DMS53 (cell line): ENCODE results near the gene HORMAD2.
A peak's percentile ranks its signal among the peaks of the same experiment; 100 is the strongest.

ENCODE experiments used
- DNase-seq: peaks from one replicate; lab custom pipeline; 2025; lab: John Stamatoyannopoulos, UW

Gene HORMAD2

DNA sequence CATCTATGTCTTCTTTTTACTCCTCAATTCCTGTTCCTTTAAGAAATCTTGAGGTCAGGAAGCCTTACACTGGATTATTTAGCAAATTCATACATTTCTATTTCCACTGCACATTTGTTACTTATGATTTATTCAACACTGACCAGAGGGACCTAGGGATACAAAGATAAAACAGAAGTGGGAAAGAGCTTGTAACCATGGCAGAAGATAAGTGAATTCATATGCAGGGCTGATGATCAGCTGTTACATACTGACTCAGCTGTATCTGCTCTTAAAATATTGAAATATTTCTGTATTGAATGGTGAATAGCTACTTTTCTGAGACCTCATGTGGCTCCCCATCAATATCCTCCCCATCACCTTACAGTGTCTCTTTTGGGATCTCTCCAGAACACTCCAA is 25.2 kb downstream of the HORMAD2 start:
- DNase-seq = no peak

DNA sequence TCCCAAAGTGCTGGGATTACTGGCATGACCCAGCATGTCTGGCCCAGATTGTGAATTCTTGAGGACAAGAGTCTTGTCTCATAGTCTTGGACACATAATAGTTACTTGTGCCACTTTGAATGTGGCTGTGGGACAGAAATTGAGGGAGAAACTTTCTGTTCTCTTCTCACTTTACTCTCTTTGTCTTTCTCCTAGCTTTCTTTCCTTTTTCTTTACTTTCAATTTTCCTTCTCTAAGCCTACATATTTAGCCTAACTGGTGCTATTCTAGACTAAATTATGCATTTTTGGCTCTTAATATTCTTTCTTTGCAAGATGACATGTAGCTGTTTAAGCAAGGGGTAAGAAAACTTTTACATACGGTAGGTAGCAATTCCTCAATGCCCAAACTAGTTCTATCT is 33.2 kb downstream of the HORMAD2 start:
- no peak for DNase-seq

DNA sequence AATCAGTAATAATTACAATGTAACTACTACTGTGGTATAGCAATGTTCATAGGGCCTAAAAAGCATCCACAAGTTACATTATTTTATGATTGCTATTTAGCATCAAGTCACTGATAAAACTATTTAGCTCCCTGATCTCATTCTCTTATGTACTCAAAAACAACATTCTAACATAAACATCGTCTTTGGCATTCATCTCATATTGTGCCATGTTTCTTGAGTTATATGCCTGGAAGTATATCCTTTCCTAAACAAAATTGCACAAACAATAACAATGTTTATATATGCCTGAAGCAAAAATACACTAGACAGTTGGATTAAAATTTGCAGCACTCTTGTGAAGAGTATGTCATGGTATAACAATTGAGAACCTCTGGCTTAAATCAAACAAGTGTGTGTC is 34.1 kb downstream of the HORMAD2 start:
- no peak for DNase-seq

DNA sequence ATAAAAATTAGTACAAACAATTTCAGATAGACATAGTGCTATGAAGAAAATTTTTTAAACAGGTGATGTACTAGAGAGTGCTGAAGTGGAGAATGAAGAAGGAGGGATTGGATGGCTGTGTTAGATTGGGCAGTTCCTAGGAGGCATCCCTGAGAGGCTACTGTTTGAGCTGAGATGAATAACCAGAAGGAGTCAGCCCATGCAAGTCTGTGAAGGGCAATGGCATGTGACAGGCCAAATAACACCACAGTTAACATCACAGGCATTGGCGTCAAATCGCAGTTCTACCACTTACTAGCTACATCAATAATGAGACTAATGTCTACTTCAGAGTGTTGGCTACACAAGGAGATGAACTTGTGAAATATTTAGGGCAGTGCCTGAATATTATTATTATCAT is 35.4 kb downstream of the HORMAD2 start:
- DNase-seq = no peak

DNA sequence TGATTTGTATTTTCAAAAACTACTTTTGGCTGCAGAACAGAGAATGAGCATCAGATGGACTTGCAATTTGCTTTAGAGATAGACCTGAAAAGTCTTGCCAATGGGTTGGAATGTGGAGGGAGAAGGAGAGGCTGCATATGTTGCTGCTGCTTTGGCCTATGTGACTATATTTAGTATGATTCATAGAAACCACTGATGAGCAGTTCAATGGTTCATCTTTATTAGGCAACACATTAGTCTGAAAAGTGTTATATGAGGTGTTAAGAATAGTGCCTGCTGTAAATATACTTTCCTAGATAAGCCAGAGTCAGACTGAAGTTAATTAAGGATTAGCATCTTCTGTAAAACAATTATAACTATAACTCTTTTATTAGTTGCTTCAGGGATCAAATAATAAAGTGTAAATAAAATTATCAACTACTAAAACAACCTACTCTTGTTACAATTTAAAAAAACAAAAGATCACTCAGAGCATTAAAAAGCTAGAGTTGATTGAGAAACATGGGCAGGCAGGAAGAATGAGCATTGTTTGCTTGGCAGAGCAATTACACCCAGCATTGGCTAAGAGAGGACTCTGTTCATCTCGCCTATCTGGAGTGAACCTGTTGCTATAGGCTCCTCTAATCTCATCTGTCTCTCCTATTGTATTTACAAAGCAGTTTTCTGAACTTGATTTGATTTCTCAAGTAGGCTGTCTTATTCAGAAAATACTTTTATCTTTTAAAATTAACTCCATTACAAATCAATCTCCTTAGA is 36.3 kb downstream of the HORMAD2 start:
- peak; percentile 21 for DNase-seq

DNA sequence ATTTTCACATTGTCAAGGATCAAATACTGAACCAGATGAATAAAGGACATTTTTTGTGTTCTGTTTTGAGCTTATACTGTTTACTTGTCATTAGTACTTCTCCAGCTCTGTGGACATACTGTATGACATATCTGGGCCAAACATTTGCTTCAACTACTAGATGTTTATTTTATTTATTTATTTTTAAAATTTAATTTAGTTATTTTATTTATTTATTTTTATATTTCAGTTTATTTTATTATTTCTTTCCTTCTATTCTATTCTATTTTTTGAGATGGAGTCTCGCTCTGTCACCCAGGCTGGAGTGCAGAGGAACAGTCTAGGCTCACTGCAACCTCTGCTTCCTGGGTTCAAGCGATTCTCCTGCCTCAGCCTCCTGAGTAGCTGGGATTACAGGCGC is 37.0 kb downstream of the HORMAD2 start:
- DNase-seq = no peak

DNA sequence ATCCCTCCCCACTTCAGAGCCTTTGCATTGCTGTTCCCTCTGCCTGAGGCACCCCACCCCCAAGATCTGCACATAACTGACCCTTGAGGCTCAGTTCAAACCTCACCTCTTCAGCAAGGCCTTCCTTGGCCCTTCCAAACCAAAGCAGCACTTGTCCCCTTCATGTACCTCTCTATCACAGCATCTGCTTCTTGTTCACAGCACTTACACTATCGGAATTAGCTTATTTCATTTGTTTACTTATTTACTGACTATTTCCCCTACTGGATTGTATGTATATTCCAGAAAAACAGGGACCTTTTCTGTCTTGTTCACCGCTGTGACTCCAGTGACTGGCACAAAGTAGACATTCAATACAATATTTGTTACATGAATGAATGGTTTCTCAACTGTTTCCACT is 38.0 kb downstream of the HORMAD2 start:
- no peak for DNase-seq

DNA sequence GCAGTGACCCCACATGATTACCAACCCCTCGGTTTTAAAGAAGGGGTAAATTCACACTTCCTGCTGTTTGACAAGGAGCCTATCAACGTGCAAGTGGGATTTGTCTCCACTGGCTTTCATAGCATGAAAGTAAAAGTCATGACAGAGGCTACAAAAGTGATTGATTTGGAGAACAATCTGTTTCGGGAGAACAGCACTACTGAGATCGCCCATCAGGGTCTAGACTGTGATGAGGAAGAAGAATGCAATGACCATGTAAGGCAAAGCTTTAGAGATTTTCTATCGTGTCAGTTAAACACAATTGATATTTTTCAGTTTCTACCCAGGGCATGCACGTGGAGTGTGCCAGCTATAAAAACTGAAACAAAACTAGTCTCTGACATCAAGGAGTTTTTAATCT is 41.7 kb downstream of the HORMAD2 start:
- no peak for DNase-seq

DNA sequence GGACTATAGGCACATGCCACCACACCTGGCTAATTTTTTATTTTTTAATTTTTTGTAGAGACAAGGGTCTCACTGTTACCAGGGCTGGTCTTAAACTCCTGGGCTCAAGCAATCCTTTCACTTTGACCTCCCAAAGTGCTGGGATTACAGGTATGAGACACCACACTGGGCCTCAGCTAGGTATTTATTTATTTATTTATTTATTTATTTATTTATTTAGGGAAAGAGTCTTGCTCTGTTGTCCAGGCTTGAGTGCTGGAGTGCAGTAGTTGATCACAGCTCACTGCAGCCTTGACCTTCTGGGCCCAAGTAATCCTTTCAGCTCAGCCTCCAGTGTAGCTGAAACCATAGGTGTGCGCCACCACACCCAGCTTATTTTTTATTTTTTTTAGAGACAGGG is 43.2 kb downstream of the HORMAD2 start:
- no peak for DNase-seq

DNA sequence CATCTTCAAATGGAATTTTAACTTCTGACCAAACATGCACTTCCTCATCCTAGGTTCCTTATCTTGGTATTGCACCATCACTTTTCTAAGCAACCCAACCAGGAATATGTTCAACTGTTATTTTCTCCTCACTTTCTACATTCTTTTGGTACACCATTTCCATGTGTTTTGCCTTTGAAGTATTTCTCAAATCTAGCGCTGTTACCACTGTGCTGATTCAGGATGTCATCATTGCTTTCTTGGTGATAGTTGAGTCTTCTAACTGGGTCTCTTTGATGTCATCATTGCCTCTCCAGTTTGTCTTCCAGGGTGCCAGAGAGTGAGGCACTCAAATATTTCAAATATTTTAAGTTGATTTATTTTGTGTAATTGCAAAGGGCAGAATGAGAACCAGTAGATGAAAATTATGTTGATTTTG is 47.5 kb downstream of the HORMAD2 start:
- no peak for DNase-seq

DNA sequence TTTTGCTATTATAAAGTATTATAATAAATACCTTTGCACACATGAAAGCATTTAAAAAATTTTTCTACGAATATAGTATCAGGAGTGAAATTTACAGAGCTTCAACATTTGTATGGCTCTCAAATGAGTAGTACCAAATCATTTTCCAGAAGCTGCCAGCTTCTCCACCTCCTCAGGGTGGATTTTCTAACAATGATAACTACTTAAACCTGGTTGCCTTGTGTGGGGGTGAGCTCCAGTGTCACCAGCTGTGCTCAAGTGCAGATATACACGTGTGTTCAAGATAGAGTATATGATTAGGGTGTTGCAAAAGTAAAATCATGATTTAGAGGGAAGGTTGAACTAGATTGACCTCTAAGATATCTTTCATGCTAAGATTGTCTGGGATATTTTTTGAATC is 48.2 kb downstream of the HORMAD2 start:
- DNase-seq = no peak

DNA sequence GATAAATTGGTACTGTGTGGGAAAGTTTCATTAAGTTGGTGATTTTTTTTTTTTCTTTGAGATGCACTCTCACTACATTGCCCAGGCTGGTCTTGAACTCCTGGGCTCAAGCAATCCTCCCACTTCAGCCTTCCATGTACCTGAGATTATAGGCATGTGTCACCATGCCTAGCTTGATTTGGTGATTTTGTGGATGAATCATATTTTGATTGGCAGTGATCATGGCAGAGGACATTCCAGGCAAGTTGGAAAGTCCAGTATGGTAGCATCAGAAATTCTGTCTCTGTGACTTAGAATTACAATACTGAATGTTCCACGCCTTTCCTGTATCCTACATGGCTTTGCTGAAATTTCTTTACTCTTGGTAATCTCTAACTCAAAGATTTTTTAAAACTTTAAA is 49.4 kb downstream of the HORMAD2 start:
- DNase-seq = no peak

DNA sequence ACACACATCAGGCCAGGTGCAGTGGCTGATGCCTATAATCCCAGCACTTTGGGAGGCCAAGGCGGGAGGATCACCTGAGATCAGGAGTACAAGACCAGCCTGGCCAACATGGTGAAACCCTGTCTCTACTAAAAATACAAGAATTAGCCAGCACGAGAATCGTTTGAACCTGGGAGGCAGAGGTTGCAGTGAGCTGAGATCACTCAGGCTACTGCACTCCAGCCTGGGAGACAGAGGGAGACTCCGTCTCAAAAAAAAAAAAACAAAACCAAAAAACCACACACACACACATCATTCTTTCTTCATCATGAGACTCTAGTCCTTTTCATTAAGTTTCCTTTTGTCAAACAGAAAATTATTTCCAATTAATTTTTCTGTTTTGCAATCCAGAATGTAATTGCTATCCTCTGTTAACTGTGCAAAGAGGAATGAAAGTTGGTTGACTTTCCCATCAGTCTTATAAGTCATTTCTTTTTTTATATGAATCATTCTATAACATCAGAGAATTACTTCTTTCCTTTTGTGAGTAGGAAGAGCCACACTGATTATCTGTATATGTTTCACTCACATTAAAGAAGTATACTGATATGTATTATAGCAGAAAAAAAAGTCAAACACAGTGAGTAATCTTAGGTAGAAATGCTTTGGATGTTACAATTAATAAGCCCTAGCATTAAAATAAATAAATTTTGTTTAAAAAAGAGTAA is 52.2 kb downstream of the HORMAD2 start:
- DNase-seq = no peak

DNA sequence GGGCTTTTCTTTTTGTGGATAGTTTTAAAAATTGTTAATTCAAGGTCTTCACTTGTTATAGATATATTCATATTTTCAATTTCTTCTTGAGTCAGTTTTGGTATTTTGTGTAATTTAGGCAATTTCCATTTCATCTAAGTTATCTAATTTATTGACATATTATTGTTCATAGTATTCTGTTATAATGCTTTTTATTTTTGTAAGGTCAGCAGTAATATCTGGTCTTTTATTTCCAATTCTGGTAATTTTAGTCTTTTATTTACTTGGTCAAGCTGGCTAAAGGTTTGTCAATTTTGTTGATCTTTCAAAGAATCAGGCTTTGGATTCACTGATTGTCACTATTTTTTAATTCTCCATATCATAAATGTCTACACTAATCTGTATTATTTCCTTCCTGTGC is 60.1 kb downstream of the HORMAD2 start:
- no peak for DNase-seq

DNA sequence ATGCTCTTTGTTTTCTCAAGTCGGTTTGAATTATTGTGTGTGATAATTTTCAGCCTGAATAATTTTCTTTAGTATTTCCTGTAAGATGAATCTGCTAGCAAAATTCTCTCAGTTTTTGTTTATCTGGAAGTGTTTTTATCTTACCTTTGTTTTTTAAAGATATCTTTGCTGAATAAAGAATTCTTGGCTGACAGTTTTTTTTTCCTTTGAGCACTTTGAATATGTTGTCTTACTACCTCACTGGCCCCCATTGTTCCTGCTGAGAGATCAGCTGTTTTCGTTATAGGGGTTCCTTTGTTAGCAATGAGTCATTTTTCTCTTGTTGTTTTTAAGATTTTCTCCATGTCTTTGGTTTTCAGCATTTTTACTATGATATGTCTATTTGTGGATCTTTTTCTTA is 63.0 kb downstream of the HORMAD2 start:
- DNase-seq = no peak

DNA sequence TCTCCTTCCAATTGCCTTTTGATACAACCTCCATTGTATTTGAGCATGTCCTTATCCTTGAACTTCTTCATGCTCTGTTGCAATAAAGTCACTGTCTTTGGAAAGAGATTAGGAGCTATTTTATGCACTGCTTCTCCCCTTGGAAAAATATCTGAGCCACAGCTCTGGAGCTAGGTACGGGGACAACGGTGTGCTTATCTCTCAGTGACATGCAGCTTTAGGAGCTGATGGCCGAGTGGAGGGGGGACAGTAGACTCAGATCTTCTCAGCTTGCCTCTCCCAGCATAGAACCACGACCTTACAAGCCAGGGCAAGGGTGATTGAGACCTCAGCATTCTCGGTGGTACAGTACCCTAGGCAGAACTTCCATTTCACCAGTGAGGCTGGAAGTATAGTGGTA is 64.1 kb downstream of the HORMAD2 start:
- no peak for DNase-seq

DNA sequence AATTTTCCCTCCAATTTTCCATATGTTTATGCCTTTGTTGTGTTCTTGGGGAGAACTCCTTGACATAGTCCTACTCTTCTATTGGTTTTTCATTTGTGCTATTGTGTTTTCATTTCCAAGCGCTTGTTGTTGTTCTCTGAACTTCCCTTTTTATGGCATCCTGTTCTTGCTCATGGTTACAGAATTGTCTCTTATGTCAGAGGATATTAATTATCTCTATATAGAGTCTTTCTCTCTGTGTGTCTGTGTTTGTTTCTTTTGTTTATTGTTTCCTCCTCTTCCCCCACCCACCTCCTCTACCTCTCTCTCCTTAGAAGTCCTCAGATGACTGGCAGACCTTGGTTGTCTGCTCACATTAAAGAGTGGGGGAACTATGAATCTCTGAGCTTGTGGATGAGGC is 69.9 kb downstream of the HORMAD2 start:
- no peak for DNase-seq

DNA sequence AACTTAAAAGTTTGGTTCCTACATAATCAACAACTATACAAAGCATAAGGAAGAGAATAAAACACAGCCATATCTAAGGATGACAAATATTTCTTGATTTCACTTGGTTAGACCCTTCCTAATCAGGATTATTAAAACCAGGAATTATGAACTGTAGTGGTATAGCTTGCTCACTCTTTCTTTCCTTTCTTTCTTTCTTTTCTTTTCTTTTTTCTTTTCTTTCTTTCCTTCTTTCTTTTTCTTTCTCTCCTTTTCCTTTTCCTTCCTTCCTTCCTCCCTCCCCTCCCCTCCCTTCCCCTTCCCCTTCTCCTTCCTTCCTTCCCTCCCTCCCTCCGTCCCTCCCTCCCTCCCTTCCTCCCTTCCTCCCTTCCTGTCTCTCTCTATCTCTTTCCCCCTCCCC is 78.0 kb downstream of the HORMAD2 start:
- DNase-seq = no peak

DNA sequence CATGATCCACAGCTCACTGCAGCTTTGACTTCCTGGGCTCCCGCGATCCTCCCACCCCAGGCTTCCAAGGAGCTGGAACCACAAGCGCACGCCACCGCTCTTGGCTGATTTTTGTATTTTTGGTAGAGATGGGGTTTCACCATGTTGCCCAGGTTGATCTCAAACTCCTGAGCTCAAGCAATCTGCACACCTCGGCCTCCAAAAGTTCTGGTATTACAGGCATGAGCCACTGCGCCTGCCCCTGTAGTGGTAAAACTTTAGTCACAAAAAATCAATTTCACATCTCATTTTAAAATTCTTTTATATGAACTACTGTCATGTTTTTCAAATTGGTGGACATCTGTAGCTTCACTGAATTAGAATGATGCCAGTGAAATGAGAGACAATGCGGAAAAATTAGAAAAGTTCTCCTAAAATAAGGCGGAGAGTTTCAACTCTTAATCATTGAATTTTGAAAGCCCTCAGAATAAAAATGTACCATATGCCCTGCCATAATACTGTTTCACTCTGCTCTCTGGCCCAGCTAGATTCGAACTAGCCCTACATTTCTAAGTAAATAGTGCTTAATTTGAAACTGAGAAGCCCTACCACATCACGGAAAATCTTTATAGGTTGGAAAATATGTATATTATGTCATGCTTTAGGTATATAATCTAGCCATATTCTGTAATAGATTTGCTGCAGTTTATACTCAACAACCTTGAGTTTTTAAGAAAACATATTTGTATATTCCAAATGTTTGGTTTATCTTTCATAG is 78.7 kb downstream of the HORMAD2 start:
- no peak for DNase-seq

DNA sequence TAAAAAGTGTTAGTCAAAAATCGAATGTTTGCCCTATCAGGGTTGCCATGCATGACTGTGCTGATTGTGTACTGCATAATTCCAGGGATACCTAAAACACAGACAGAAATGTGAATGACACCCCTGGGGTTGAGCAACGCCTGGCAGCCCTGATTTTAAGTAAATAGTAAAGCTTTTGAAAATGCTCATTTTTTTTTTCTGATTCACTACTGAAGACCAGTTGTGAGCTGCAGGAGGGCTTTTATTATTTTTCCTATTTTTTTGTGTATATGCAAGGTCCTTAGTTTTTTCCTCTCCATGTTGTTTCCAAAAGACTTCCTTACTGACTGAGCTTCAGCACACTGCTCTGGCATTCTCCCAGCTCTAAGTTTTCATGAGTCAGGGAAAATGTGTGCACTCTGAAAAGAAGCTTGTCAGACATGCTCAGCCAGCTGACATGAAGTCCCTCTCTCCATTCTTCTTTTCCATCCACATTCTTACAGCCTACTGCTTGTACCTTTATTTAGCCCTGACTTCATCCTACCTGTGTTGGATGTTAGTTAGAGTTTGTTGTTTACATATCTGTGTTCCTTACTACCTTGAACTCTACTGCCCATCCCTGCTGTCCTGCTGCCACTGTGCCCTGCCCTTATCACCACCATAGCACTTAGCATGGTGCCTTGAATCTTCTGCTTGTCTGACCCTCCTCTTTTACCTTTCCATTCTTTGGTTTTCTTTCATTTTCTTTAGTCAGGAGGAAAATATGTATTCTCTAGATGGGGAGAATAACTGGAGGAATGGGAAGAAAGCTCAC is 79.5 kb downstream of the HORMAD2 start:
- peak; percentile 22 for DNase-seq

DNA sequence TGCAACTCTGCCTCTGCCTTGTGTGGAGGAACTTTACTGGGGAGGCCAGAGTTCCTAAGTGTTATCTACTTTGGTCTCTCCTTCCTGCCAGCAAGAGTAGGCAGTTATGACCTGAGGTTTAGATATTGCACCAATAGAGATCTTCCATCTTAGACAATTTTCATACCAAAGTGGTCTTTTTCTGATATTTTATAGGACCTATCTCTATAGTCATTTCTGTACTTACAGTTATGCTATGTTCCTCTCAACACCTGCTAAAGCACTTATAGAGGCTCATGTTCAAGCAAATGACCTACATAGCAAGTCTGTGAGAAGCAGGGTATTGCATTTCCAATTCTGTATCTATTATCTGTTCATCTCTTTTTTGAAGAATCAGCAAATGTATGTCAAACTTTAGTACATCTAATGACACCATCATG is 80.8 kb downstream of the HORMAD2 start:
- no peak for DNase-seq

DNA sequence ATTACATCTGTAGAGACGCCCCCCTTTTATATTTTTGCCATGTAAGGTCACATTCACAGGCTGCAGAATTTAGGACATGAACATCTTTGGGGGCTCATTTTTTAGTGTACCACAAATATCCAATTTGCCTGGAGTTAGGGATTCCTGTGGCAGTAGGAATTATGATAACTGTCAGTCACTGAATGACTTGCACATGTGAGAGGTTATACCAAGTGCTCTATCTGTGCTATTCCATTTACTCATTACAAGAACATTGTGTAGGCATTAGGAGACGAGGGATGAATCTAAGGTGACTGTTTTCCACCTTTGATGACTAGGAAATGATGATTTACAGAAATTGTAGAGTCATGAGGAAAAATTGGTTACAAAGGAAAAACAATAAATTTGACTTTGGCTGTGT is 87.0 kb downstream of the HORMAD2 start:
- no peak for DNase-seq
